ENCODE measurements around the gene EPHA6.

- TF ChIP-seq EZH2 (IDR thresholded peaks at IDR 0.05; ENCODE audit: insufficient read depth, poor library complexity, severe bottlenecking) (no peak), EZH2phosphoT487 (IDR thresholded peaks at IDR 0.05; ENCODE audit: insufficient read depth, low read depth) (no peak)
These were observed 1.1 kb upstream of the EPHA6 start for GRCh38 chr3:96813134-96813819.

All from GM23248 (cell line).